CD14-positive monocyte (primary cell): ENCODE results near the gene DOK4. TPM values are rescaled to one million over a fixed set of nuclear protein-coding genes. Genes with fewer than 3 reads are reported as not detected.
A peak's percentile ranks its signal among the peaks of the same experiment; 100 is the strongest.

Experiments used
- DNase-seq, 3 donors: peaks; one replicate each; pipeline ENCODE4 v3.0.0-alpha.2; 2011 to 2022
- H2AFZ ChIP-seq: 2 replicates; pipeline ENCODE4 v1.6.0; 2012; ENCODE audit warnings: mild to moderate bottlenecking, low read depth, low read length, inconsistent platforms; ENCODE audit not compliant: insufficient read depth, poor library complexity, severe bottlenecking
- H3K27ac ChIP-seq, 2 donors: 1 replicate in 1 of 2; 2 replicates in 1 of 2; pipeline ENCODE4 v1.5.1; 2012 to 2013; ENCODE audit warnings: low read length in 2 of 2, control low read depth in 1 of 2, inconsistent platforms in 1 of 2, low read depth in 1 of 2, mild to moderate bottlenecking in 1 of 2
- H3K27me3 ChIP-seq, 2 donors: one replicate each; pipeline versions ENCODE4 v1.6.0 to v1.6.1; 2011 to 2013; ENCODE audit warnings: low read length in 2 of 2; ENCODE audit not compliant: control insufficient read depth in 2 of 2, insufficient read depth in 2 of 2
- H3K36me3 ChIP-seq, 2 donors: replicated peaks in 1 of 2; 1 replicate in 1 of 2; 2 replicates in 1 of 2; pipeline versions ENCODE4 v1.5.1 to v1.6.1; 2012 to 2013; ENCODE audit warnings: low read length in 2 of 2, control low read depth in 1 of 2, inconsistent platforms in 1 of 2, mild to moderate bottlenecking in 1 of 2; ENCODE audit not compliant: insufficient read depth in 2 of 2, control insufficient read depth in 1 of 2
- H3K4me1 ChIP-seq, 2 donors: 1 replicate in 1 of 2; 2 replicates in 1 of 2; pipeline versions ENCODE4 v1.5.1 to v1.6.1; 2012 to 2013; ENCODE audit warnings: low read length in 2 of 2, control low read depth in 1 of 2, inconsistent platforms in 1 of 2, mild to moderate bottlenecking in 1 of 2, moderate library complexity in 1 of 2; ENCODE audit not compliant: insufficient read depth in 2 of 2, control insufficient read depth in 1 of 2
- H3K4me2 ChIP-seq: replicated peaks from 2 replicates; pipeline ENCODE3; 2012; ENCODE audit warnings: low read length, moderate library complexity, mild to moderate bottlenecking; ENCODE audit not compliant: poor library complexity, severe bottlenecking; ENCODE audit errors: extremely low read depth
- H3K4me3 ChIP-seq, 3 experiments: fragments of 200-600 bp in 1 of 3; sonication (generic) in 1 of 3; replicated peaks in 1 of 3; 1 replicate in 2 of 3; 2 replicates in 1 of 3; pipeline ENCODE4 v1.5.1; 2011 to 2013; ENCODE audit warnings: low read length in 3 of 3, mild to moderate bottlenecking in 3 of 3, control low read depth in 2 of 3, low read depth in 2 of 3, inconsistent platforms in 1 of 3, moderate library complexity in 1 of 3
- H3K79me2 ChIP-seq: 2 replicates; pipeline ENCODE4 v1.6.0; 2012; ENCODE audit warnings: mild to moderate bottlenecking, control low read depth, inconsistent platforms, low read length, moderate library complexity; ENCODE audit not compliant: insufficient read depth
- H3K9ac ChIP-seq: 2 replicates; pipeline ENCODE4 v1.6.0; 2017; ENCODE audit warnings: low read length, mild to moderate bottlenecking; ENCODE audit not compliant: insufficient read depth, poor library complexity, severe bottlenecking
- H3K9me3 ChIP-seq, 2 donors: replicated peaks in 1 of 2; 1 replicate in 1 of 2; 2 replicates in 1 of 2; pipeline versions ENCODE4 v1.5.1 to v1.6.1; 2012 to 2013; ENCODE audit warnings: low read length in 2 of 2, control low read depth in 1 of 2; ENCODE audit not compliant: control insufficient read depth in 1 of 2, insufficient read depth in 1 of 2
- H4K20me1 ChIP-seq: 2 replicates; pipeline ENCODE4 v1.6.0; 2012; ENCODE audit warnings: mild to moderate bottlenecking, low read length, control low read depth, moderate library complexity; ENCODE audit not compliant: insufficient read depth
- H3K27ac Mint-ChIP-seq, 7 donors: one replicate each; pipeline ENCODE4 v1.8.0; 2020; ENCODE audit warnings: mild to moderate bottlenecking in 7 of 7, mixed read lengths in 7 of 7, moderate library complexity in 6 of 7, inconsistent platforms in 2 of 7
- H3K27me3 Mint-ChIP-seq, 3 donors: one replicate each; pipeline ENCODE4 v1.8.0; 2021 to 2022; ENCODE audit warnings: low read depth in 3 of 3, mild to moderate bottlenecking in 3 of 3, mixed read lengths in 3 of 3, moderate library complexity in 3 of 3, inconsistent platforms in 1 of 3
- H3K36me3 Mint-ChIP-seq, 2 donors: one replicate each; pipeline ENCODE4 v1.8.0; 2020; ENCODE audit warnings: mixed read lengths in 2 of 2, inconsistent platforms in 1 of 2, mild to moderate bottlenecking in 1 of 2
- H3K4me1 Mint-ChIP-seq: one replicate; pipeline ENCODE4 v1.8.0; 2020; ENCODE audit warnings: mild to moderate bottlenecking, mixed read lengths
- H3K4me3 Mint-ChIP-seq, 2 donors: one replicate each; pipeline ENCODE4 v1.8.0; 2020; ENCODE audit warnings: mild to moderate bottlenecking in 2 of 2, mixed read lengths in 2 of 2, moderate library complexity in 1 of 2
- H3K9me3 Mint-ChIP-seq, 7 donors: one replicate each; pipeline ENCODE4 v1.8.0; 2020 to 2022; ENCODE audit warnings: mixed read lengths in 7 of 7, mild to moderate bottlenecking in 6 of 7, moderate library complexity in 6 of 7, inconsistent platforms in 2 of 7
- CTCF ChIP-seq: fragments of 200-600 bp; IDR thresholded peaks from one replicate; pipeline ENCODE4 v1.8.0; 2022; ENCODE audit warnings: antibody characterized with exemption, mild to moderate bottlenecking
- WGBS: methylation state at CpG from one replicate; pipeline ENCODE4 v1.1.5; 2013; ENCODE audit warnings: missing lambda C conversion rate; ENCODE audit not compliant: insufficient coverage; 5-methylcytosine and 5-hydroxymethylcytosine counted together
- intact Hi-C, 2 donors: fragments of 100-400 bp; cut with micrococcal nuclease; formaldehyde crosslinking; loops; one replicate each; pipeline versions ENCODE4 v1.15.0 to v1.15.1; 2023
- polyA plus RNA-seq, 3 donors: library from polyadenylated mRNA; depleted of rRNA in 1 of 3; unstranded in 2 of 3; stranded (reverse) in 1 of 3; fragments of 300-500 nt in 2 of 3; fragments of >200 nt in 1 of 3; fragmentation: Illumina TruSeq in 2 of 3; gene quantifications; 1 replicate in 2 of 3; 2 replicates in 1 of 3; pipeline ENCODE4 v1.2.3, GENCODE V29; 2012 to 2021

Gene DOK4
- polyA plus RNA-seq, 3 donors: 0.09 to 0.17 TPM; not detected in 1

GRCh38 chr16:57424583-57424982 lies 61.7 kb downstream of the DOK4 start:
- Histone ChIP-seq H3K36me3 (peaks cover 21 to 32% of the 10 kb centered on the region in 2 donors), H3K4me3 (no peak overlapping the region), H4K20me1 (no peaks in the 10 kb centered on the region), H3K9me3 (no peaks in the 10 kb centered on the region), H3K27me3 (no peaks in the 10 kb centered on the region), H3K4me1 (no peaks in the 10 kb centered on the region), H2AFZ (no peak overlapping the region), H3K9ac (no peak overlapping the region), H3K79me2 (no peaks in the 10 kb centered on the region), H3K4me2 (no peak overlapping the region), H3K27ac (no peak overlapping the region)
- no peak for TF ChIP-seq CTCF
- Mint-ChIP-seq H3K36me3 (peaks cover 24 to 35% of the 10 kb centered on the region in 2 donors), H3K4me1 (peaks cover 4% of the 10 kb centered on the region), H3K4me3 (no peak overlapping the region), H3K9me3 (peaks cover 0 to 2% (median 0%) of the 10 kb centered on the region in 7 donors), H3K27ac (peak overlapping the region in 1 of 7 donors; percentile 63), H3K27me3 (peaks cover 0 to 2% (median 0%) of the 10 kb centered on the region in 3 donors)
- intact Hi-C loops: no loop called here
- no peak for DNase-seq
- WGBS: 100% methylated on average over 2 of the region's 3 CpGs

GRCh38 chr16:57423152-57423551 lies 63.1 kb downstream of the DOK4 start:
- Histone ChIP-seq H3K9me3 (no peaks in the 10 kb centered on the region), H2AFZ (no peak overlapping the region), H3K9ac (no peak overlapping the region), H3K27ac (no peak overlapping the region), H3K36me3 (peaks cover 9 to 19% of the 10 kb centered on the region in 2 donors), H3K4me3 (no peak overlapping the region), H3K79me2 (no peaks in the 10 kb centered on the region), H3K4me1 (peaks cover 9 to 11% of the 10 kb centered on the region in 2 donors), H3K4me2 (no peak overlapping the region), H4K20me1 (no peaks in the 10 kb centered on the region), H3K27me3 (no peaks in the 10 kb centered on the region)
- peaks cover 12 to 21% of the 10 kb centered on the region in 2 donors for H3K36me3 Mint-ChIP-seq
- peaks cover 0 to 2% (median 2%) of the 10 kb centered on the region in 3 donors for H3K27me3 Mint-ChIP-seq
- intact Hi-C loops: no loop called here
- TF ChIP-seq CTCF: no peak
- H3K27ac Mint-ChIP-seq: no peak overlapping the region
- no peak overlapping the region for H3K4me3 Mint-ChIP-seq
- WGBS: 100% methylated on average over 1 of the region's 2 CpGs
- H3K4me1 Mint-ChIP-seq: peaks cover 11% of the 10 kb centered on the region
- no peak for DNase-seq
- H3K9me3 Mint-ChIP-seq: peaks cover 0 to 2% (median 0%) of the 10 kb centered on the region in 7 donors
